IMR-90 (cell line): Measurements from ENCODE around the gene ZNF497. TPM values are rescaled to one million over a fixed set of nuclear protein-coding genes. Genes with fewer than 3 reads are reported as not detected.

Experiments used
- ATAC-seq: fragments of 200-7000 bp; cut with Tn5 transposase; 2 replicates; pipeline ENCODE4 v1.9.1; 2020; ENCODE audit warnings: low read depth, mild to moderate bottlenecking, moderate library complexity
- BruUV-seq: library from RNA; stranded (reverse); fragments of 400-500 nt; replicated peaks from 2 replicates; lab custom pipeline; 2021; lab: Mats Ljungman, UMichigan
- CTCF ChIA-PET: fragments of 300-600 bp; formaldehyde crosslinking; extraction: SDS; loops from one replicate; lab custom pipeline; 2021; ENCODE audit warnings: antibody characterized with exemption; lab: Yijun Ruan, JAX
- POLR2A ChIA-PET: fragments of 300-600 bp; sonication (Branson Sonifier 250); formaldehyde crosslinking; loops from one replicate; lab custom pipeline; 2022; ENCODE audit warnings: antibody characterized with exemption; ENCODE audit not compliant: unreplicated experiment; lab: Charles Lee
- DNase-seq: peaks from one replicate; pipeline ENCODE4 v3.0.0; 2013
- H2AFZ ChIP-seq: replicated peaks from 2 replicates; pipeline ENCODE3; 2013; ENCODE audit warnings: low read length, mild to moderate bottlenecking; ENCODE audit not compliant: poor library complexity
- H2AK5ac ChIP-seq: 2 replicates; pipeline ENCODE4 v1.6.1; 2013; ENCODE audit warnings: low read depth, low read length, inconsistent platforms
- H2AK9ac ChIP-seq: replicated peaks from 2 replicates; pipeline ENCODE3; 2013; ENCODE audit warnings: mild to moderate bottlenecking, low read depth, low read length, moderate library complexity; ENCODE audit not compliant: poor library complexity
- H2BK120ac ChIP-seq: 2 replicates; pipeline ENCODE4 v1.6.1; 2013; ENCODE audit warnings: low read depth, low read length, inconsistent platforms
- H2BK15ac ChIP-seq: 3 replicates; pipeline ENCODE4 v1.6.1; 2013; ENCODE audit warnings: low read depth, low read length, inconsistent platforms
- H2BK20ac ChIP-seq: 2 replicates; pipeline ENCODE4 v1.6.1; 2013; ENCODE audit warnings: low read depth, mild to moderate bottlenecking, inconsistent platforms, low read length, moderate library complexity
- H2BK5ac ChIP-seq: 2 replicates; pipeline ENCODE4 v1.6.1; 2013; ENCODE audit warnings: mild to moderate bottlenecking, low read depth, low read length, inconsistent platforms; ENCODE audit not compliant: poor library complexity, severe bottlenecking
- H3K14ac ChIP-seq: replicated peaks from 2 replicates; pipeline ENCODE4 v1.6.1; 2013; ENCODE audit warnings: low read depth, low read length, inconsistent platforms
- H3K18ac ChIP-seq: 2 replicates; pipeline ENCODE4 v1.6.1; 2013; ENCODE audit warnings: low read depth, low read length, control low read depth
- H3K23ac ChIP-seq: 2 replicates; pipeline ENCODE4 v1.6.1; 2013; ENCODE audit warnings: low read depth, low read length, inconsistent platforms
- H3K27ac ChIP-seq: 2 replicates; pipeline ENCODE4 v1.5.1; 2013; ENCODE audit warnings: mild to moderate bottlenecking, control low read depth, low read length; ENCODE audit not compliant: insufficient read depth
- H3K27me3 ChIP-seq: 2 replicates; pipeline ENCODE4 v1.6.1; 2013; ENCODE audit warnings: low read length; ENCODE audit not compliant: control insufficient read depth, insufficient read depth
- H3K36me3 ChIP-seq: 2 replicates; pipeline ENCODE4 v1.6.1; 2013; ENCODE audit warnings: low read length, mixed read lengths; ENCODE audit not compliant: control insufficient read depth, insufficient read depth
- H3K4ac ChIP-seq: 2 replicates; pipeline ENCODE4 v1.6.1; 2013; ENCODE audit warnings: low read depth, low read length, inconsistent platforms
- H3K4me1 ChIP-seq: 2 replicates; pipeline ENCODE4 v1.6.1; 2013; ENCODE audit warnings: low read length, mixed read lengths; ENCODE audit not compliant: control insufficient read depth, insufficient read depth
- H3K4me2 ChIP-seq: 2 replicates; pipeline ENCODE4 v1.6.1; 2013; ENCODE audit warnings: low read depth, mild to moderate bottlenecking, control low read depth, low read length, moderate library complexity
- H3K4me3 ChIP-seq: 2 replicates; pipeline ENCODE4 v1.5.1; 2013; ENCODE audit warnings: low read depth, mild to moderate bottlenecking, control low read depth, low read length, moderate library complexity; ENCODE audit not compliant: insufficient read depth
- H3K56ac ChIP-seq: 2 replicates; pipeline ENCODE4 v1.6.1; 2013; ENCODE audit warnings: low read length, inconsistent platforms; ENCODE audit not compliant: insufficient read depth; ENCODE audit errors: extremely low read depth
- H3K79me1 ChIP-seq, 2 experiments: 2 replicates each; pipeline ENCODE4 v1.6.1; 2013; ENCODE audit warnings: low read length in 2 of 2, inconsistent platforms in 1 of 2, low read depth in 1 of 2
- H3K9ac ChIP-seq: 2 replicates; pipeline ENCODE4 v1.6.1; 2013; ENCODE audit warnings: low read depth, low read length, control low read depth
- H3K9me1 ChIP-seq: 2 replicates; pipeline ENCODE4 v1.6.1; 2013; ENCODE audit warnings: low read length, inconsistent platforms; ENCODE audit not compliant: insufficient read depth
- H3K9me3 ChIP-seq: 2 replicates; pipeline ENCODE4 v1.6.1; 2013; ENCODE audit warnings: low read length; ENCODE audit not compliant: control insufficient read depth, insufficient read depth
- H4K20me1 ChIP-seq: 2 replicates; pipeline ENCODE4 v1.6.1; 2013; ENCODE audit warnings: low read length, inconsistent platforms; ENCODE audit not compliant: insufficient read depth
- H4K5ac ChIP-seq: 2 replicates; pipeline ENCODE4 v1.6.1; 2013; ENCODE audit warnings: mild to moderate bottlenecking, low read depth, low read length, control low read depth
- H4K8ac ChIP-seq, 2 experiments: 2 replicates each; pipeline ENCODE4 v1.6.1; 2013; ENCODE audit warnings: low read depth in 2 of 2, low read length in 2 of 2, control low read depth in 1 of 2, inconsistent platforms in 1 of 2
- H4K91ac ChIP-seq: 2 replicates; pipeline ENCODE4 v1.6.1; 2013; ENCODE audit warnings: low read depth, low read length, inconsistent platforms; ENCODE audit not compliant: insufficient read depth
- BHLHE40 ChIP-seq: fragments of 150-350 bp; IDR thresholded peaks from 2 replicates; pipeline ENCODE4 v1.6.1; 2016; ENCODE audit warnings: mild to moderate bottlenecking, low read depth, low read length
- CEBPB ChIP-seq: IDR thresholded peaks from 2 replicates; pipeline ENCODE4 v1.6.1; 2012; ENCODE audit warnings: low read depth, low read length, improper control_type of control experiment
- CHD1 ChIP-seq: IDR thresholded peaks from 2 replicates; pipeline ENCODE4 v1.6.1; 2012; ENCODE audit warnings: low read depth, low read length, improper control_type of control experiment
- CTCF ChIP-seq: conservative IDR thresholded peaks from 2 replicates; pipeline ENCODE4 v1.5.1; 2012; ENCODE audit warnings: mild to moderate bottlenecking, low read depth, low read length, improper control_type of control experiment
- ELK1 ChIP-seq: fragments of 150-350 bp; IDR thresholded peaks from 2 replicates; pipeline ENCODE4 v1.6.1; 2016; ENCODE audit warnings: low read depth, mild to moderate bottlenecking, low read length, moderate library complexity, borderline replicate concordance
- FOS ChIP-seq: fragments of 150-350 bp; IDR thresholded peaks from 2 replicates; pipeline ENCODE4 v1.6.1; 2016; ENCODE audit warnings: low read depth, low read length
- MAFK ChIP-seq: IDR thresholded peaks from 2 replicates; pipeline ENCODE4 v1.6.1; 2012; ENCODE audit warnings: low read depth, low read length, improper control_type of control experiment
- MXI1 ChIP-seq: IDR thresholded peaks from 2 replicates; pipeline ENCODE4 v1.6.1; 2012; ENCODE audit warnings: low read depth, mild to moderate bottlenecking, low read length, moderate library complexity, borderline replicate concordance
- NFE2L2 ChIP-seq: fragments of 150-350 bp; IDR thresholded peaks from 2 replicates; pipeline ENCODE4 v1.6.1; 2016; ENCODE audit warnings: low read depth, mild to moderate bottlenecking, low read length
- POLR2A ChIP-seq: IDR thresholded peaks from 2 replicates; pipeline ENCODE4 v1.6.1; 2012; ENCODE audit warnings: mild to moderate bottlenecking, low read depth, low read length
- RAD21 ChIP-seq: IDR thresholded peaks from 2 replicates; pipeline ENCODE4 v1.6.1; 2012; ENCODE audit warnings: low read length, improper control_type of control experiment
- RCOR1 ChIP-seq: IDR thresholded peaks from 2 replicates; pipeline ENCODE4 v1.6.1; 2012; ENCODE audit warnings: mild to moderate bottlenecking, low read length, improper control_type of control experiment; ENCODE audit not compliant: insufficient replicate concordance
- RFX5 ChIP-seq: IDR thresholded peaks from 2 replicates; pipeline ENCODE4 v1.8.0; 2012; ENCODE audit warnings: low read depth, mild to moderate bottlenecking, low read length, moderate library complexity
- USF2 ChIP-seq: fragments of 150-350 bp; IDR thresholded peaks from 2 replicates; pipeline ENCODE4 v1.6.1; 2017; ENCODE audit warnings: mild to moderate bottlenecking, antibody characterized with exemption, low read length, low read depth
- WGBS, 2 experiments: methylation state at CpG; one replicate each; pipeline versions ENCODE4 v1.1.5 to v1.1.7; 2013; ENCODE audit warnings: missing lambda C conversion rate in 2 of 2; ENCODE audit not compliant: insufficient read length in 1 of 2; ENCODE audit errors: extremely low coverage in 2 of 2; 5-methylcytosine and 5-hydroxymethylcytosine counted together
- dilution Hi-C: fragments of 300-500 bp; cut with HindIII; formaldehyde crosslinking; loops from one replicate; pipeline ENCODE4 v1.14.3; 2018; ENCODE audit warnings: low sequenced_read_pairs; ENCODE audit not compliant: unreplicated experiment
- in situ Hi-C: fragments of 300-500 bp; cut with MboI; formaldehyde crosslinking; loops from 3 replicates; pipeline ENCODE4 v1.14.3; 2019; ENCODE audit warnings: low sequenced_read_pairs, inconsistent platforms, mixed read lengths
- intact Hi-C: fragments of 100-400 bp; cut with micrococcal nuclease; formaldehyde crosslinking; loops from 2 replicates; pipeline ENCODE4 v1.10.0; 2022
- polyA plus RNA-seq, 3 experiments: library from polyadenylated mRNA; depleted of rRNA; stranded (reverse); fragments of >200 nt; gene quantifications; 2 replicates each; pipeline ENCODE4 v1.2.3, GENCODE V29; 2012; ENCODE audit warnings: low replicate concordance in 1 of 3
- total RNA-seq: library from RNA; depleted of rRNA; stranded (reverse); fragments of >200 nt; gene quantifications from 2 replicates; pipeline ENCODE4 v1.2.3, GENCODE V29; 2012

ZNF497 gene
- total and polyA plus RNA-seq, 2 of the 4 experiments (the other 2 are of a cell fraction): 0.18 to 0.24 TPM

- peak overlapping the region; percentile 41 to 56; a peak in 2 of 4 replicates for H4K8ac ChIP-seq
- no peak overlapping the region for H2BK15ac ChIP-seq
- H3K23ac ChIP-seq: peak overlapping the region; percentile 83
- no peaks in the 10 kb centered on the region for H3K9me3 ChIP-seq
- H3K27me3 ChIP-seq: no peaks in the 10 kb centered on the region
- H3K4me3 ChIP-seq: peak overlapping the region; percentile 61
- H2AFZ ChIP-seq: peak overlapping the region; percentile 77
- H3K79me1 ChIP-seq: peaks cover 13 to 53% of the 10 kb centered on the region in 2 experiments
- H3K4me2 ChIP-seq: peak overlapping the region; percentile 97
- POLR2A ChIA-PET: no interaction called here
- DNase-seq: no peak
- intact Hi-C loops (loop anchor here (1.0 kb wide), 1 partner anchor 112 kb away; no protein-coding TSS in a partner anchor), in situ Hi-C loops (no loop called here), dilution Hi-C loops (no loop called here)
- H2BK120ac ChIP-seq: no peak overlapping the region
- H3K36me3 ChIP-seq: peaks cover 5% of the 10 kb centered on the region
- no peak overlapping the region for H2BK5ac ChIP-seq
- no peak overlapping the region for H4K5ac ChIP-seq
- peak overlapping the region; percentile 92 for H3K14ac ChIP-seq
- ATAC-seq: no peak
- 11% methylated on average over 25 of the region's 39 CpGs; no CpG with 5 or more reads in 1 of the 2 experiments for WGBS, 2 experiments
- BruUV-seq: TSS peak; percentile 46
- peak overlapping the region; percentile 31; the same call in 1 of the 2 replicates for H4K91ac ChIP-seq
- peak overlapping the region; percentile 20; the same call in 1 of the 2 replicates for H3K27ac ChIP-seq
- H4K20me1 ChIP-seq: peaks cover 36% of the 10 kb centered on the region
- H2AK5ac ChIP-seq: peak overlapping the region; percentile 95
- H3K9ac ChIP-seq: peak overlapping the region; percentile 93
- peak overlapping the region; percentile 71; the same call in 1 of the 2 replicates for H3K4ac ChIP-seq
- H2AK9ac ChIP-seq: peak overlapping the region; percentile 100
- H3K4me1 ChIP-seq: peaks cover 9% of the 10 kb centered on the region
- H3K56ac ChIP-seq: peak overlapping the region; percentile 79
- no peak overlapping the region for H3K18ac ChIP-seq
- H2BK20ac ChIP-seq: no peak overlapping the region
- CTCF ChIA-PET: no interaction called here
- H3K9me1 ChIP-seq: peaks cover 21% of the 10 kb centered on the region
- TF ChIP-seq RFX5 (no peak), ELK1 (no peak), MAFK (no peak), FOS (no peak), CEBPB (no peak), POLR2A (no peak), NFE2L2 (no peak), CHD1 (no peak), RCOR1 (no peak), RAD21 (no peak), BHLHE40 (no peak), CTCF (no peak), MXI1 (no peak), USF2 (no peak)
Observed at GRCh38 chr19:58387338-58388174, 25.0 kb upstream of the ZNF497 start.
